GM10248 (cell line): ENCODE data around the gene COL4A1.

Experiments used
- CTCF ChIA-PET: fragments of 300-600 bp; sonication (Branson Sonifier 250); formaldehyde crosslinking; extraction: SDS; loops from one replicate; lab custom pipeline; 2021; ENCODE audit warnings: antibody characterized with exemption; lab: Yijun Ruan, JAX
- POLR2A ChIA-PET: fragments of 350-650 bp; sonication (Branson Sonifier 250); formaldehyde crosslinking; extraction: SDS; loops from one replicate; lab custom pipeline; 2020; ENCODE audit warnings: antibody characterized with exemption; lab: Yijun Ruan, JAX
- DNase-seq: peaks from one replicate; pipeline ENCODE4 v3.0.0; 2012; ENCODE audit errors: extremely low spot score
- CTCF ChIP-seq: IDR thresholded peaks from 2 replicates; pipeline ENCODE4 v1.5.1; 2012; ENCODE audit warnings: mild to moderate bottlenecking, low read depth; ENCODE audit errors: extremely low read depth, missing control alignments, control extremely low read depth

COL4A1 gene

DNA sequence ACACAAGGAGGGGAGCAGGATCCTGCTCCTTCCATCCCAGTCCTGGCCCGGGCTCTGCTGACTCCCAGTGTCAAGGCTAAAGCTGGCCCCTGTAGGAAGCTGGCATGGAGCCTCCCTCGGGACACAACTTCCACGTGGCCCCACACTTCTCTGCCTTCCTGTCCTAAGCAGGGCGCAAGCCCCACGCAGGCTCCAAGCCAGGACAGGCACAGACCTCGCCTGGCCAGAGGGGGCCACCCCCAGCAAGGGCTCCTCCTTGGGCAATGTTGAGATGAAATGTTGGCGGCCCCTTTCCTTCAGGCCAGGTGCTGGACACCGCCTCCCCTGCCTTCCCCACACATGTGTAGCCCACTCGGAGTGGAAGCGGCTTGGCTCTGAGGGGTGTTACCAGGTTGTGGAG lies 66.6 kb downstream of the COL4A1 start:
- TF ChIP-seq CTCF: no peak
- DNase-seq: no peak
- ChIA-PET POLR2A (no interaction called here), CTCF (interaction anchor here (1.5 to 2.1 kb wide), 3 partner anchors 13 to 17 kb away, joined by 3 to 10 read pairs (median 4); no protein-coding TSS in a partner anchor)

DNA sequence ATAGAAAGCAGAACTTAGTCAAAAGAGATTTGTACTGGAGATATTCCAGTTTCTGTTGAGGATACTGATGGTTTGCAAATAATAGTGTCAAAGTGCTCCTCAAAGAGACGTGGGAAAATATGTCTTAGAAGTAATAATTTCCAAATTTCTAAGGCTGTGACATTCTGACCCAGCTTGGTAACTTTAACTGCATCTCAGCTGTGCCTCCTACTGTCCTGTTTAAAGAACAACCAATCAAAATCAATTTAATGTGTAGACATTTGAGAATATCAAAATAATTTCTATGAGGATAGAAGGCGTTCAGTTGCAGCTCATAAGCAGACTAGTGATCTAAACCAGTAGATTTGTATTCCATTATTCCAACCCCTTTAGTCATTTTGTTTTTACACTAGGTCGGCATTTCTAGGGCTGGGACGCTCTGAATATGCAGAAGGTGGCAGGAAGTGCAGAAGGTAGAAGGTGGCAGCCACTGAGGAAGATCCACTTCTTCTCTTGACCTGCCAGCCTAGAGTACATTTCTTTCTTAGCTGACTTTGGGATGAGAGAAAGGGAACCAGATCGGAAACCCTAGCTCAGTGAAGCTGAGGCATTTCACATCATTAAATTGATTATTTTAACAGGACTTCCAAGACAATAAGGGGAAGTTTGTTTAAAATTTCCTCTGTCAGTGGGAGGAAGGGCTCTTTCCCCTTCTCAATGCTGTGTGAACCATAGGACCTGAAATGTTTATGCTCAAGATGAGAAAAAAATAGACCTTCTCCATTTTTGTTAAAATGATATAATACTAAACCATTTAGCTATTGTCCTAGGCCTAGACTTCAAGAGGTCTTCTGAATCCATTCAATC lies 67.5 kb downstream of the COL4A1 start:
- no peak for TF ChIP-seq CTCF
- POLR2A ChIA-PET: no interaction called here
- DNase-seq: no peak
- CTCF ChIA-PET: interaction anchor here (1.0 to 2.1 kb wide), 4 partner anchors 12 to 216 kb away, joined by 3 to 10 read pairs (median 4); no protein-coding TSS in a partner anchor

DNA sequence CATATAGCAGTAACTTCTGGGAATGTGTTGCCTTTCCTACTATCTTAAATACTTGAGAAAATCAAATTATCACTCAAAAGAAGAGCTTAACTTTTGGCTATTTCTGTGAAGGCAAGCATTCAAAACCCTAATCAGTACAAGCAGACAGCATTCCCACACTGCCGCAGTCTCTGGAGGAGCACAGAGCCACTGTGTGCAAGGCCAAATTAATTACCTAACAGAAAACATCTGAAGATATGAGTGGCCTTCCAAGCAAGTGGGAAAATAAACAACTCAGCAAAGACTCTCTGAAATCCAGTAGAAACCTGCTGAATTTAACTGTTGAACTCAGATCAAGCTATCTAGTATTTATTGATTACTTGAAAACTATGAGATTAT lies 68.2 kb downstream of the COL4A1 start:
- no peak for TF ChIP-seq CTCF
- ChIA-PET POLR2A (no interaction called here), CTCF (interaction anchor here (0.8 to 2.1 kb wide), 5 partner anchors 11 to 216 kb away, joined by 3 to 10 read pairs (median 3); no protein-coding TSS in a partner anchor)
- DNase-seq: no peak

DNA sequence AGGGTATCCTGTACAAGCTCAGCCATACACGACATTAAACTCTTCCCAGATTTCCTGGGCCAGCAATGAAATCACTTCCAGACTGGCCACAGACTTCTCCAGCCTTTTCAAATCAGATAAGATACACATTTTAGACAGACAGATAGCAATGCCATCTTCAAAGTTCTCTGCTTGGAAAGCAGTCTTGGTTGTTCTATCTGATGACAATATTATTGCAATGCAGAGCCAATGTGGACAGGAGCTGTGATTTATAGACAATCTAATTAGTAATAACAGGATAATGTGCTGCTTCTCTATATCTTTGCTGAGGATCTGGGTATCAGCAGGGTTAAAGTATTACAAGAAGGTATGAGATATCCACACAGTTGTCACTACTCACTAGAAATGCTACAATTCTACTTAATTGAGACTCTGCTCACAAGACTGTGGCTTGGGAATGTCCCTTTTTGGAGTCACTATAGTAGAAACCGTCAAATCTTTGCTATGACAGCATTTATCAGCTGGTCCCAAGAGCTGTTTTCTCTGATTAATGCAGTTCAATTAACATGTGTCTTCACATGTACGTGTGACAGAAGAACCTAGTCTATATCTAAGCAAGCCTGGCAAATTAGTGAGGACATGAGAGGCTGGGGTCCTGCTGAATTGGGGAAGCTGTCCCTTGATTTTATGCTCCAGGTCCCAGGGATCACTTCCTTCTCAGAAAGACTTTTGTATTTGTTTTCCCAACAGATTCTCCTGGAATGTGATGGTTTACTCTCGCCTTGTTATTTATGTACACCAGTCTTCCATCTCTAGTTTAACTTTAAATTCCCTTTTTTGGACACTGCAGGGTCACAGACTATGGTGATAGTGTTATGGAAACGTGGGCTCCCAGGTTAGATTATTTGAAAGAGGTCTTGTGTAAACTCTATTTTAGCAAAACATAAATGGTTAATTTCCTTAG lies 68.8 kb downstream of the COL4A1 start:
- ChIA-PET POLR2A (no interaction called here), CTCF (interaction anchor here (0.8 to 1.2 kb wide), 4 partner anchors 8 to 217 kb away, joined by 3 to 4 read pairs (median 3); no protein-coding TSS in a partner anchor)
- TF ChIP-seq CTCF: no peak

DNA sequence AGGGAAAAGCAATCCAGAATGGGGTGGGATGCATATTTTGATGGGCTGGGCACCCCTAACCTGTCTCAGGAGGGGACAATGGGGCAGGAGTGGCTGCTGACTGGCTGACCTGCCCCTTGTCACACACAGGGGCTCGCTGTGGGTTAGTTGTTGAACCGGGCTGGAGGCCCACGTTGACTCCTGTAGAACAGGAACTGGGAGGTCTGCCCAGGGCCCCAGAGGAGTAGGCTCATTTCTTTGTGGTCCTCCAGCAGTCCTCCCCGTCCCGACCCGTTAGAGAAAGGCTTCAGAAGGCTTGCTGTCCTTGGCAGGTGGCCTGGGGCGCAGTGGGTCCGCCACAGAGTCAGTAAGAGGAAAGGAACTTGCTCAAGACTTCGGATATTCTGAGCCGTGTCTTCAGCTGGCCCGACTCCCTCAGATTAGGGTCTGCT lies 70.1 kb downstream of the COL4A1 start:
- ChIA-PET CTCF (interaction anchor here (1.2 to 1.6 kb wide), 2 partner anchors 13 to 16 kb away, joined by 3 read pairs; no protein-coding TSS in a partner anchor), POLR2A (no interaction called here)
- DNase-seq: no peak
- no peak for TF ChIP-seq CTCF

More for the DNA sequence above, 68.8 kb downstream of the COL4A1 start:
- no peak for DNase-seq

- CTCF ChIA-PET: interaction anchor here (1.6 kb wide), 1 partner anchor 13 kb away, joined by 3 read pairs; no protein-coding TSS in a partner anchor
- TF ChIP-seq CTCF: no peak
- POLR2A ChIA-PET: no interaction called here
- DNase-seq: no peak
Measured at GRCh38 chr13:110236431-110236830, 70.5 kb downstream of the COL4A1 start.
